SJSA1 (cell line): ENCODE measurements around the gene PLB1. TPM values are rescaled to one million over a fixed set of nuclear protein-coding genes. Genes with fewer than 3 reads are reported as not detected.

Experiments
- DNase-seq, 2 experiments: peaks; one replicate each; pipeline ENCODE4 v3.0.0-alpha.2; 2015 to 2020; ENCODE audit warnings: low spot score in 2 of 2, low read depth in 1 of 2
- H3K27ac ChIP-seq: fragments of 250-450 bp; sonication (Bioruptor Pico); 2 replicates; pipeline ENCODE4 v1.5.1; 2020; ENCODE audit warnings: mild to moderate bottlenecking, moderate library complexity
- H3K27me3 ChIP-seq: fragments of 250-450 bp; sonication (Bioruptor Pico); replicated peaks from 2 replicates; pipeline ENCODE4 v1.5.1; 2020; ENCODE audit warnings: mild to moderate bottlenecking, moderate library complexity
- H3K36me3 ChIP-seq: fragments of 250-450 bp; sonication (Bioruptor Pico); 2 replicates; pipeline ENCODE4 v1.5.1; 2020; ENCODE audit warnings: mild to moderate bottlenecking
- H3K4me1 ChIP-seq: fragments of 250-450 bp; sonication (Bioruptor Pico); replicated peaks from 2 replicates; pipeline ENCODE4 v1.6.1; 2021; ENCODE audit warnings: mild to moderate bottlenecking
- H3K4me3 ChIP-seq: fragments of 250-450 bp; sonication (Bioruptor Pico); 2 replicates; pipeline ENCODE4 v1.5.1; 2020; ENCODE audit warnings: mild to moderate bottlenecking
- H3K9me3 ChIP-seq: fragments of 250-450 bp; sonication (Bioruptor Pico); replicated peaks from 2 replicates; pipeline ENCODE4 v1.5.1; 2020; ENCODE audit warnings: mild to moderate bottlenecking
- total RNA-seq: library from RNA; depleted of rRNA; stranded (reverse); fragments of >200 nt; shearing (Covaris generic); gene quantifications from 2 replicates; pipeline ENCODE4 v1.2.3, GENCODE V29; 2014

Gene PLB1
- total RNA-seq, 1 experiment from 2014 or later: 4.6 TPM

DNA sequence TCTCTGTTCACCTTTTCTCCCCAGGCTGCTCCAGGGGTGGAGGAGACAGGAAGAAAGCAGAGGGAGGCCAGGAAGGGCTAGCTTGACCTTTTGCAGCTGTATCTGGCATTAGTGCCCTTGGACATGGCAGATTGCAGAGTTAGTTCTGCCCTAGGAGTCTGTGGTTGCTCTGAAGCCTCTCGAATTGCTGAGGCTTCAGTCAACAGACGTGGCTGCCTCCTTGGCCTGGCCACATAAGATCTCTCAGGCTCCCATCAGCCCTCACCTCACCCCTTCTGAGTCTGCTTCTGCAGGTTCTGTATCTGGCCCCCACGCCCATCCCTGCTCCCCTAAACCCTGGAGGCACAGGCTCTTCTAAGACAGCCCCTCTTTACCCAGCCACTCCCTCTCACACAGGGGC, 18.2 kb upstream of the PLB1 start:
- no peaks in the 10 kb centered on the region for H3K4me1 ChIP-seq

GRCh38 chr2:28480403-28481049, 15.3 kb upstream of the PLB1 start:
- Histone ChIP-seq H3K36me3 (no peaks in the 10 kb centered on the region), H3K27me3 (no peaks in the 10 kb centered on the region), H3K9me3 (no peaks in the 10 kb centered on the region), H3K4me3 (no peak overlapping the region), H3K27ac (no peak overlapping the region), H3K4me1 (no peaks in the 10 kb centered on the region)
- no peak for DNase-seq

More for the DNA sequence above, 18.2 kb upstream of the PLB1 start:
- no peak for DNase-seq
- Histone ChIP-seq H3K27me3 (no peaks in the 10 kb centered on the region), H3K27ac (no peak overlapping the region), H3K36me3 (no peaks in the 10 kb centered on the region), H3K4me3 (no peak overlapping the region), H3K9me3 (no peaks in the 10 kb centered on the region)

GRCh38 chr2:28481905-28482304, 14.0 kb upstream of the PLB1 start:
- no peak for DNase-seq
- no peaks in the 10 kb centered on the region for H3K4me1 ChIP-seq
- no peaks in the 10 kb centered on the region for H3K27me3 ChIP-seq
- no peak overlapping the region for H3K4me3 ChIP-seq
- H3K27ac ChIP-seq: no peak overlapping the region
- no peaks in the 10 kb centered on the region for H3K9me3 ChIP-seq
- H3K36me3 ChIP-seq: no peaks in the 10 kb centered on the region

DNA sequence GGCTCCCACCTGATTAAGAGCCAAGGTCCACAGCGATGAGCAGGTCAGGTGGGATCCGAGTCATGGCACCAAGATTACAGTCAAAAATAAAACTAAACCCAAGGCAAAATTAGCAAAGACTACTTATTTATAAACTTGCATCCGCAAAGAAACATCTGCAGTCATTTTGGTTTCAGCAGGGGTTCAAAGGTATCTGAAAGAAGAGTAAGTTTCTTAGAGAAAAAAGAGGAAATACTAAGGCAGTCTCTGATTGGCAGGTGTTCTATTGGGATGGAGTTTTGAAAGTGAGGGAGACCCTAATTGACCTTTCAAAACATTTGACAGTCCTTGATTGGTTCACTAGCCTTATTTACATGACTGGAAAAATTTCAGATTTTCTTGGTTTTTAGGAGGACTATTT, 11.0 kb upstream of the PLB1 start:
- no peaks in the 10 kb centered on the region for H3K4me1 ChIP-seq
- H3K4me3 ChIP-seq: no peak overlapping the region
- H3K27me3 ChIP-seq: no peaks in the 10 kb centered on the region
- H3K36me3 ChIP-seq: no peaks in the 10 kb centered on the region
- H3K27ac ChIP-seq: no peak overlapping the region
- no peaks in the 10 kb centered on the region for H3K9me3 ChIP-seq
- DNase-seq: no peak

DNA sequence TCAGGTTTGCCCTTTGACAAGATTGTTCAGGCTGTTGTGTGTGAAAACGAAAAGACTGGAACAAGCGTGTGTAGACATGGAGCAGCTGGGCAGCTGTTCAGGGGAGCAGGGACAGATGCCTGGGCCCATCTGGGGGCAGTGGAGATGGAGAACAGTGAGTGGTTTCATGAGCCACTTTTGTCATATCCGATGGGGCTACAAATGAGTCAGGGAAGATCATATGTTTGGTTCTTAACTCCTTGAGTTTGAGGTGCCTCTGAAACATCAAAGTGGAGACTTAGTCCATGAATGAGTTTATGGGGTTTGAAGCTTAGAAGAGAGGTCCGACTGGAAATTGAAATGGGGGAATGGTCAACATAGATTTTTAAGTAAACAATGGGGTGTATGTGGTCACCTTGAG, 9.3 kb upstream of the PLB1 start:
- no peak overlapping the region for H3K4me3 ChIP-seq
- no peaks in the 10 kb centered on the region for H3K4me1 ChIP-seq
- no peaks in the 10 kb centered on the region for H3K9me3 ChIP-seq
- no peak for DNase-seq
- no peak overlapping the region for H3K27ac ChIP-seq
- H3K27me3 ChIP-seq: no peaks in the 10 kb centered on the region
- H3K36me3 ChIP-seq: no peaks in the 10 kb centered on the region

DNA sequence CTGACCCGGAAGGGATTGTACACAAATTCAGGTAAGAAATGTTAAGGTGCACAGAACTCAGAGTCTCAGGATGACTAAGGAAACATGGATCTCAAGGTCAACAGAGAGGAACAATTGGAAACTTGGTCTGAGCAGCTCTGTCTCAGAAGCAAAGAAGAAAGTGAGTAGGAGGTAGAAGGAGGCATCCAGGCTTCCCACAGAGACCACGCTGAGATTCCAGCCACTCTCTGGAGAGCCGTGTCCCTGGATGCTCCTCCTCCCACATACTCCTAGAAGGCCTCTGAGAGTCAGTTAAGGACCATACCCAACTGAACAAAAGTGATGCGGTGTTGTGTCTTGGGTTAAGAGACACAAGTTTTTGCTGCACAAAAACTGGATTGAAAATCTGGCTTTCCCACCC, 8.6 kb upstream of the PLB1 start:
- H3K36me3 ChIP-seq: no peaks in the 10 kb centered on the region
- no peaks in the 10 kb centered on the region for H3K27me3 ChIP-seq
- no peak overlapping the region for H3K4me3 ChIP-seq
- DNase-seq: no peak
- no peaks in the 10 kb centered on the region for H3K9me3 ChIP-seq
- no peaks in the 10 kb centered on the region for H3K4me1 ChIP-seq
- H3K27ac ChIP-seq: no peak overlapping the region

DNA sequence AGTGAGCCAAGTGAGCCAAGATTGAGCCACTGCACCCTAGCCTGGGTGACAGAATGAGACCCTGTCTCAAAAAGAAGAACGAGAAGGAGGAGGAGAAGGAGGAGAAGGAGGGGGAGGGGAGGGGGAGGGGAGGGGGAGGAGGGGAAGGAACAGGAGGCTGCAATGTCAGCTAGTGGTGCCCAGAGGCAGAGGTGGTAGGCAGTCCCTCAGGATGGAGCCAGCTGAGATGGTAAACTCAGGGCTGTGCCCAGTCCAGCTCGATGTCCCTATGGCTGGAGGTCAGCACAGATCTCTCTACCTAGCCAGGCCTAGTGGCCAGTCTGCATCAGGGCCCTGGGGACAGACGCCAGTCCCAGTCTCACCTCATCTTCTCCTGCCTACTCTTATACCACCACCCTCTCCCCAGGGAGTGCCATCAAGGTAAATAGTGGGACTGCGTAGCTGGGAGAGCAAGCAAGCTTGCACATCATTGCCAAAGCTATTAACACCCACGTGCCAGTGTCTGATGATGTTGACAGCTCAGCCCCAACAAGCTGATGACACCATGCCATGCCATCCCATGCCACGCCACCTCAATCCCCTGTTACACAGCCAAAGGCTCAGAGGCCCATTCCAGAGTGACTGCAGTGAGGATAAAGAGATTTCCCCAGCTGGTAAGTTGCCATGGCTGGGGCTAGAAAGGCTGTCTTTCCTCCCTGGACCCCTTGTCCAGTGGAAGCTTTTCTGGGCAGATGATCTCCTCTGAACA, 7.6 kb upstream of the PLB1 start:
- DNase-seq: no peak

GRCh38 chr2:28488858-28489575, 6.8 kb upstream of the PLB1 start:
- H3K9me3 ChIP-seq: no peaks in the 10 kb centered on the region
- H3K4me1 ChIP-seq: no peaks in the 10 kb centered on the region
- no peaks in the 10 kb centered on the region for H3K27me3 ChIP-seq
- no peak for DNase-seq
- no peak overlapping the region for H3K4me3 ChIP-seq
- H3K27ac ChIP-seq: no peak overlapping the region
- no peaks in the 10 kb centered on the region for H3K36me3 ChIP-seq

More for the DNA sequence above, 7.6 kb upstream of the PLB1 start:
- Histone ChIP-seq H3K36me3 (no peaks in the 10 kb centered on the region), H3K9me3 (no peaks in the 10 kb centered on the region), H3K27me3 (no peaks in the 10 kb centered on the region), H3K4me1 (no peaks in the 10 kb centered on the region), H3K4me3 (no peak overlapping the region), H3K27ac (no peak overlapping the region)

GRCh38 chr2:28490558-28490957, 5.3 kb upstream of the PLB1 start:
- DNase-seq: no peak
- no peaks in the 10 kb centered on the region for H3K9me3 ChIP-seq
- no peaks in the 10 kb centered on the region for H3K4me1 ChIP-seq
- H3K27me3 ChIP-seq: no peaks in the 10 kb centered on the region
- H3K36me3 ChIP-seq: no peaks in the 10 kb centered on the region
- no peak overlapping the region for H3K4me3 ChIP-seq
- no peak overlapping the region for H3K27ac ChIP-seq

- Histone ChIP-seq H3K27me3 (no peaks in the 10 kb centered on the region), H3K36me3 (no peaks in the 10 kb centered on the region), H3K4me1 (no peaks in the 10 kb centered on the region)
These were observed 3.6 kb upstream of the PLB1 start for GRCh38 chr2:28492282-28492681.

DNA sequence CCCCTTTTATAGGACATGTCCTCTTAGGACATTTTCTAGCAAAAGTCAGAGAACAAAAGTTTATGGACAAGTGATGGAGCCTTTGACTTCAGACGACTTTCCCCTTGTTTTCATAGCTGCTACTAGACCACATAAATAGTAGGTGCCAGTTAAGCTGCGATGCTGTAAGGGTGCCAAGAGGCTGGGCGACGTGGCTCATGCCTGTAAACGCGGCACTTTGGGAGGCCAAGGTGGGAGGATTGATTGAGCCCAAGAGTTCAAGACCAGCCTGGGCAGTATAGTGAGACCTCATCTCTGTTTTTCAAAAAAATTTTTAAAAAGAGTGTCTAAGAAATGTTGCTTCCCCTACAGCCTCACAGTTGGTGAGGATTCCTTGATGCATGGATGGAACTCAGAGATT, 2.2 kb upstream of the PLB1 start:
- H3K4me1 ChIP-seq: no peaks in the 10 kb centered on the region
- H3K9me3 ChIP-seq: no peaks in the 10 kb centered on the region
- H3K36me3 ChIP-seq: no peaks in the 10 kb centered on the region
- no peak overlapping the region for H3K27ac ChIP-seq
- H3K4me3 ChIP-seq: no peak overlapping the region
- peak in 1 of 2 experiments; percentile 12 for DNase-seq
- no peaks in the 10 kb centered on the region for H3K27me3 ChIP-seq

More at GRCh38 chr2:28492282-28492681, 3.6 kb upstream of the PLB1 start:
- Histone ChIP-seq H3K27ac (no peak overlapping the region), H3K9me3 (no peaks in the 10 kb centered on the region), H3K4me3 (no peak overlapping the region)
- DNase-seq: no peak

DNA sequence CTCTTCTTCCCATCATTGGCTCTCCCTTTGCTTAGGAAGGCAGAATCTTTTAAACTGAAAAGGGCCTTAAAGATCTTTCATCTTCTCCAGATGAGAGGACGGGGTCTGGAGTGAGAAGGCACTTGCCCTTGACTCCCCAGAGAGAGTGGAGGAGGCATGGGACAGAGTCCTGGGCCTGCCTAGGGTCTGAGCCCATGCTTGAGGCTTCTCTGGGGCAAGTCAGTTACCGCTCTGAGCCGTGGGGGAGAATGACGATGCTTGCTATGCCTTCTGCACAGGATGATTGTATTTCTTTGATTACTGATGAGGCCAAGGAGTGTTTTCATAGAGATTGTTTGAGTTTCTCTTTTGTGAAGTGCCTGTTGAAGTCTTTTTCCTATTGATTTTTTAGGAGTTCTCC, 921 bp downstream of the PLB1 start:
- Histone ChIP-seq H3K27ac (no peak overlapping the region), H3K4me1 (no peaks in the 10 kb centered on the region), H3K27me3 (no peaks in the 10 kb centered on the region), H3K9me3 (no peaks in the 10 kb centered on the region), H3K4me3 (no peak overlapping the region), H3K36me3 (no peaks in the 10 kb centered on the region)
- no peak for DNase-seq

GRCh38 chr2:28497206-28497605, 1.3 kb downstream of the PLB1 start:
- no peaks in the 10 kb centered on the region for H3K36me3 ChIP-seq
- no peak overlapping the region for H3K4me3 ChIP-seq
- no peaks in the 10 kb centered on the region for H3K27me3 ChIP-seq
- no peak overlapping the region for H3K27ac ChIP-seq
- DNase-seq: no peak
- no peaks in the 10 kb centered on the region for H3K4me1 ChIP-seq
- H3K9me3 ChIP-seq: no peaks in the 10 kb centered on the region

- Histone ChIP-seq H3K4me1 (no peaks in the 10 kb centered on the region), H3K4me3 (no peak overlapping the region)
These were observed 3.4 kb downstream of the PLB1 start for GRCh38 chr2:28499282-28499681.

More at GRCh38 chr2:28499282-28499681, 3.4 kb downstream of the PLB1 start:
- no peaks in the 10 kb centered on the region for H3K9me3 ChIP-seq
- no peak overlapping the region for H3K27ac ChIP-seq
- DNase-seq: no peak
- H3K27me3 ChIP-seq: no peaks in the 10 kb centered on the region
- H3K36me3 ChIP-seq: no peaks in the 10 kb centered on the region
